ENCODE measurements around the gene NPR2. TPM values are rescaled to one million over a fixed set of nuclear protein-coding genes. Genes with fewer than 3 reads are reported as not detected.

The NPR2 gene
- total and polyA plus RNA-seq, 2 of the 13 experiments (the other 11 are each of a cell fraction or from before 2014, with no cell fraction given) = 7.4 to 9.4 TPM

DNA sequence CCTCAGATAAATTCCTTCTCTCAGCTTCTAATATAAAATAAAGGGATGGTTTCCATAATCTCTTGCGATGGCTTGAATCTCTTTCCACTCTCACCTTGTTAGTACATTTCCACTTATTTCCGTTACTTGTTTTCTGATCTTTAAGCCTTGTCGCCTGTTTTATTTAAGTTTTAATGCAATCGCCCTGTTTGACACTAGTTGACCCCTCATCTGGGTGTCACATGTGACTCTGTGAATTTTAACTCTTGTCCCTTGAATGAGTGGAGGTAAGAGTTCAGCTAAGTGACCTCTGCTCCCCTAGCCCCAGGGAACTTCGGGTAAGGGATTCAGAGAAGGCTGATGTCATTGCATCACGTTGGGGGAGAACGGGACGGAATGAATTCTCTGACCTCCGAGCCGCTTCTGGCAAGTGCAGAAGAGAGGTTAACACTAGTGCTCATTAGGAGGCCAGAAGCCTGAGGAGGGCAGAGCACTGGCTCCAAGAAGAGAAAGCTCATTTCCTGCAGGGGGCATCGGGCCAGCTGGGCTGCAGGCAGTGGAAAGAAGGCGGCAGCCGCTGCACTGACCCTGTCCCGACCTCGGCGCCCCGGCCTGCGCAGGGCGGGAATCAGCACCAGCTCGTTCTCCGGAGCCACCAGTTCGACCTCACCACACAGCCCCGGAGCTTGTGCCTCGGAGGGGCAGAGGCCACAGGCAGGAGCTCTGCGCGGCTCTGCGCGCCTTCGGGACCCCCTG lies 22.9 kb downstream of the NPR2 start (continued):
- TF ChIP-seq ZNF749 (CRISPR knock-in tag; IDR thresholded peaks at IDR 0.05; ENCODE audit: borderline replicate concordance) = no peak
- TF ChIP-seq ZBTB40 (IDR thresholded peaks at IDR 0.05) = no peak
- TF ChIP-seq ZBTB40 (CRISPR knock-in tag; IDR thresholded peaks at IDR 0.05) = peak; percentile 45; the same call in 1 of the 2 replicates
- no peak for TF ChIP-seq TRIM24 (CRISPR knock-in tag; IDR thresholded peaks at IDR 0.05)
- no peak for TF ChIP-seq ZNF775 (CRISPR knock-in tag; IDR thresholded peaks at IDR 0.05; ENCODE audit: borderline replicate concordance)
- no peak for TF ChIP-seq ADNP (CRISPR knock-in tag; IDR thresholded peaks at IDR 0.05)
- TF ChIP-seq, protein P1, sequence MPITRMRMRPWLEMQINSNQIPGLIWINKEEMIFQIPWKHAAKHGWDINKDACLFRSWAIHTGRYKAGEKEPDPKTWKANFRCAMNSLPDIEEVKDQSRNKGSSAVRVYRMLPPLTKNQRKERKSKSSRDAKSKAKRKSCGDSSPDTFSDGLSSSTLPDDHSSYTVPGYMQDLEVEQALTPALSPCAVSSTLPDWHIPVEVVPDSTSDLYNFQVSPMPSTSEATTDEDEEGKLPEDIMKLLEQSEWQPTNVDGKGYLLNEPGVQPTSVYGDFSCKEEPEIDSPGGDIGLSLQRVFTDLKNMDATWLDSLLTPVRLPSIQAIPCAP (CRISPR knock-in tag; IDR thresholded peaks at IDR 0.05; ENCODE audit: low read depth) = peak; percentile 59; the same call in 1 of the 2 replicates
- TF ChIP-seq, protein P2, sequence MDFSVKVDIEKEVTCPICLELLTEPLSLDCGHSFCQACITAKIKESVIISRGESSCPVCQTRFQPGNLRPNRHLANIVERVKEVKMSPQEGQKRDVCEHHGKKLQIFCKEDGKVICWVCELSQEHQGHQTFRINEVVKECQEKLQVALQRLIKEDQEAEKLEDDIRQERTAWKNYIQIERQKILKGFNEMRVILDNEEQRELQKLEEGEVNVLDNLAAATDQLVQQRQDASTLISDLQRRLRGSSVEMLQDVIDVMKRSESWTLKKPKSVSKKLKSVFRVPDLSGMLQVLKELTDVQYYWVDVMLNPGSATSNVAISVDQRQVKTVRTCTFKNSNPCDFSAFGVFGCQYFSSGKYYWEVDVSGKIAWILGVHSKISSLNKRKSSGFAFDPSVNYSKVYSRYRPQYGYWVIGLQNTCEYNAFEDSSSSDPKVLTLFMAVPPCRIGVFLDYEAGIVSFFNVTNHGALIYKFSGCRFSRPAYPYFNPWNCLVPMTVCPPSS (IDR thresholded peaks at IDR 0.05) = no peak
- 0 out of 2 replicates have a peak, but pooled peaks have one; percentile 63 for TF ChIP-seq REL (CRISPR knock-in tag; conservative IDR thresholded peaks at IDR 0.05)
- no peak for TF ChIP-seq TBX3 (IDR thresholded peaks at IDR 0.05; ENCODE audit: borderline replicate concordance)
